K562 (cell line): ENCODE data around the gene DDRGK1. TPM values are rescaled to one million over a fixed set of nuclear protein-coding genes. Genes with fewer than 3 reads are reported as not detected.

Experiments used
- ATAC-seq: fragments of 200-7000 bp; cut with Tn5 transposase; 3 replicates; pipeline ENCODE4 v1.9.1; 2020; ENCODE audit warnings: moderate library complexity
- BruUV-seq: library from RNA; stranded (reverse); fragments of 400-500 nt; replicated peaks from 2 replicates; lab custom pipeline; 2021; lab: Mats Ljungman, UMichigan
- CTCF ChIA-PET: fragments of 300-600 bp; formaldehyde crosslinking; extraction: SDS; loops from one replicate; lab custom pipeline; 2021; ENCODE audit warnings: low intra/inter-chr PET ratio; lab: Yijun Ruan, JAX
- POLR2A ChIA-PET: fragments of 300-600, 350-650 bp; sonication (Branson Sonifier 250); formaldehyde crosslinking; extraction: SDS; loops from one replicate; lab custom pipeline; 2021; ENCODE audit warnings: antibody characterized with exemption, inconsistent platforms; lab: Yijun Ruan, JAX
- DNase-seq, 4 experiments: peaks; one replicate each; pipeline versions ENCODE4 v3.0.0 to v3.0.0-alpha.2; 2011 to 2018; ENCODE audit warnings: low spot score in 3 of 4, mixed read lengths in 3 of 4; ENCODE audit errors: extremely low read depth in 1 of 4
- FAIRE-seq: peaks from 2 replicates; lab custom pipeline; 2011; peaks lifted over from hg19 to GRCh38; lab: Jason Lieb, UNC
- H2AFZ ChIP-seq: 2 replicates; pipeline ENCODE4 v1.6.0; 2011; ENCODE audit warnings: low read depth, low read length, control low read depth, inconsistent platforms
- H3K27ac ChIP-seq: fragments of 200-600 bp; 3 replicates; pipeline ENCODE4 v1.8.0; 2011; ENCODE audit warnings: low read depth, mild to moderate bottlenecking, control low read depth, inconsistent platforms, low read length, moderate library complexity, mixed read lengths; ENCODE audit errors: extremely low read depth
- H3K27me3 ChIP-seq, 2 experiments: fragments of 300-600 bp in 1 of 2; 2 replicates in 1 of 2; 3 replicates in 1 of 2; pipeline versions ENCODE4 v1.6.0 to v1.8.0; 2011; ENCODE audit warnings: inconsistent platforms in 2 of 2, low read length in 2 of 2, mild to moderate bottlenecking in 1 of 2, mixed read lengths in 1 of 2, moderate library complexity in 1 of 2; ENCODE audit not compliant: control insufficient read depth in 2 of 2, insufficient read depth in 2 of 2
- H3K36me3 ChIP-seq: fragments of 300-600 bp; 3 replicates; pipeline ENCODE4 v1.8.0; 2011; ENCODE audit warnings: mild to moderate bottlenecking, low read length, inconsistent platforms; ENCODE audit not compliant: control insufficient read depth, insufficient read depth
- H3K4me1 ChIP-seq, 2 experiments: fragments of 200-600 bp in 1 of 2; replicated peaks in 1 of 2; 2 replicates in 1 of 2; 3 replicates in 1 of 2; pipeline versions ENCODE4 v1.5.1 to v1.8.0; 2011; ENCODE audit warnings: inconsistent platforms in 2 of 2, low read length in 2 of 2, mild to moderate bottlenecking in 1 of 2, mixed read lengths in 1 of 2, moderate library complexity in 1 of 2; ENCODE audit not compliant: control insufficient read depth in 2 of 2, insufficient read depth in 2 of 2
- H3K4me2 ChIP-seq: 2 replicates; pipeline ENCODE4 v1.6.1; 2011; ENCODE audit warnings: low read length, control low read depth, inconsistent platforms, mixed read lengths; ENCODE audit not compliant: insufficient read depth
- H3K4me3 ChIP-seq: fragments of 200-600 bp; sonication (generic), shearing (Covaris generic); 2 replicates; pipeline ENCODE4 v1.5.1; 2016; ENCODE audit warnings: control low read depth, inconsistent platforms
- H3K79me2 ChIP-seq: fragments of 200-600 bp; 3 replicates; pipeline ENCODE4 v1.8.0; 2011; ENCODE audit warnings: low read length, inconsistent platforms; ENCODE audit not compliant: control insufficient read depth, insufficient read depth
- H3K9ac ChIP-seq, 2 experiments: 2 replicates each; pipeline versions ENCODE4 v1.6.0 to v1.6.1; 2011; ENCODE audit warnings: low read depth in 2 of 2, low read length in 2 of 2, control low read depth in 1 of 2, inconsistent platforms in 1 of 2, mild to moderate bottlenecking in 1 of 2, mixed read lengths in 1 of 2; ENCODE audit not compliant: insufficient read depth in 1 of 2
- H3K9me1 ChIP-seq: one replicate; pipeline ENCODE4 v1.6.0; 2011; ENCODE audit warnings: inconsistent platforms, mild to moderate bottlenecking, low read length, moderate library complexity; ENCODE audit not compliant: control insufficient read depth, insufficient read depth
- H3K9me3 ChIP-seq: replicated peaks from 2 replicates; pipeline ENCODE4 v1.5.1; 2011; ENCODE audit warnings: low read depth, low read length, inconsistent platforms; ENCODE audit not compliant: control insufficient read depth, insufficient read depth
- H4K20me1 ChIP-seq: replicated peaks from 2 replicates; pipeline ENCODE4 v1.6.1; 2011; ENCODE audit warnings: low read length, inconsistent platforms, mixed read lengths; ENCODE audit not compliant: control insufficient read depth, insufficient read depth
- HINFP ChIP-seq: fragments of 450-650 bp; conservative IDR thresholded peaks from 2 replicates; pipeline ENCODE4 v1.6.1; 2016; ENCODE audit warnings: missing genetic modification characterization, low read depth, mild to moderate bottlenecking, control low read depth, missing compliant biosample characterization
- KDM1A ChIP-seq, 2 experiments: fragments of 450-650 bp; IDR thresholded peaks; 2 replicates each; pipeline ENCODE4 v1.6.1; 2016; ENCODE audit warnings: mild to moderate bottlenecking in 2 of 2
- RHOXF2B ChIP-seq: fragments of 250-450 bp; sonication (Bioruptor Pico); conservative IDR thresholded peaks from 2 replicates; pipeline ENCODE4 v1.5.1; 2021
- ZBTB5 ChIP-seq: fragments of 450-650 bp; IDR thresholded peaks from 2 replicates; pipeline ENCODE4 v1.6.1; 2017; ENCODE audit warnings: antibody characterized with exemption
- ZHX1 ChIP-seq: fragments of 150-350 bp; conservative IDR thresholded peaks from 2 replicates; pipeline ENCODE4 v1.6.1; 2014; ENCODE audit warnings: low read length
- ZKSCAN1 ChIP-seq: fragments of 150-350 bp; IDR thresholded peaks from 2 replicates; pipeline ENCODE4 v1.6.1; 2016; ENCODE audit warnings: low read depth, low read length
- ZNF197 ChIP-seq: fragments of 200-800 bp; sonication (Bioruptor generic); IDR thresholded peaks from 2 replicates; pipeline ENCODE4 v1.6.1; 2016; ENCODE audit warnings: low read depth, missing genetic modification characterization, missing compliant biosample characterization
- ZNF511 ChIP-seq: sonication (generic); formaldehyde crosslinking; IDR thresholded peaks from 2 replicates; pipeline ENCODE4 v1.8.0; 2022; ENCODE audit warnings: mild to moderate bottlenecking, missing genetic modification reagents
- ZNF57 ChIP-seq: fragments of 450-650 bp; formaldehyde crosslinking; IDR thresholded peaks from 2 replicates; pipeline ENCODE4 v1.4.0; 2020; ENCODE audit warnings: mild to moderate bottlenecking, moderate library complexity
- ZNF584 ChIP-seq: fragments of 200-800 bp; sonication (Bioruptor generic); IDR thresholded peaks from 2 replicates; pipeline ENCODE4 v1.6.1; 2016; ENCODE audit warnings: low read depth, mild to moderate bottlenecking, missing genetic modification characterization, missing compliant biosample characterization
- ZNF592 ChIP-seq: fragments of 450-650 bp; IDR thresholded peaks from 2 replicates; pipeline ENCODE4 v1.6.1; 2017; ENCODE audit warnings: antibody characterized with exemption, mild to moderate bottlenecking
- WGBS: fragments of 100-300 bp; shearing (Covaris generic); methylation state at CpG from one replicate; pipeline ENCODE4 v1.1.6; 2016; ENCODE audit warnings: low coverage, mixed read lengths; ENCODE audit not compliant: insufficient coverage; ENCODE audit errors: missing lambda C conversion rate; 5-methylcytosine and 5-hydroxymethylcytosine counted together
- in situ Hi-C: fragments of 300-500 bp; cut with MboI; formaldehyde crosslinking; loops from 4 replicates; pipeline ENCODE4 v1.15.0; 2018; ENCODE audit warnings: inconsistent platforms, mixed read lengths
- intact Hi-C: fragments of 100-400 bp; cut with micrococcal nuclease; formaldehyde crosslinking; loops from 2 replicates; pipeline ENCODE4 v1.14.2; 2022
- polyA plus RNA-seq, 8 experiments: library from polyadenylated mRNA; depleted of rRNA in 4 of 8; stranded (reverse) in 5 of 8; unstranded in 3 of 8; fragments of >200 nt; fragmentation: Nextera tagmentation in 2 of 8; fragmentation: Illumina TruSeq in 1 of 8; extraction: Ambion mirVana in 2 of 8; extraction: Trizol in 1 of 8; gene quantifications; 2 replicates each; pipeline versions ENCODE4 v1.2.1 to v1.2.3, GENCODE V29; 2011 to 2014; ENCODE audit warnings: inconsistent platforms in 1 of 8, missing spikeins in 1 of 8
- total RNA-seq, 7 experiments: library from RNA; depleted of rRNA in 6 of 7; stranded (reverse); fragments of >200 nt in 6 of 7; fragmentation: Illumina TruSeq in 2 of 7; extraction: Trizol in 2 of 7; gene quantifications; 2 replicates each; pipeline versions ENCODE4 v1.2.1 to v1.2.3, GENCODE V29; 2011 to 2021; ENCODE audit warnings: low replicate concordance in 1 of 7

Gene DDRGK1
- total and polyA plus RNA-seq, 9 of the 15 experiments (the other 6 are each of a cell fraction or from before 2014, with no cell fraction given) = 2.3 to 54.4 (median 29.1) TPM

- Histone ChIP-seq H3K4me3 (no peak overlapping the region), H3K79me2 (no peaks in the 10 kb centered on the region), H4K20me1 (0 out of 2 replicates have a peak, but pooled peaks cover 3% of the 10 kb centered on the region), H3K27ac (no peak overlapping the region), H3K9me1 (no peaks in the 10 kb centered on the region), H2AFZ (no peak overlapping the region), H3K9me3 (no peaks in the 10 kb centered on the region), H3K36me3 (peaks cover 3% of the 10 kb centered on the region; the same call in 1 of the 3 replicates), H3K4me1 (peaks cover 0 to 10% of the 10 kb centered on the region in 2 experiments; a peak in 3 of 5 replicates), H3K4me2 (no peak overlapping the region), H3K9ac (no peak overlapping the region), H3K27me3 (peaks cover 0 to 18% of the 10 kb centered on the region in 2 experiments; a peak in 2 of 5 replicates)
- no peak for ATAC-seq
- intact Hi-C loops = no loop called here
- no peak for DNase-seq
- in situ Hi-C loops = no loop called here
- no peak for FAIRE-seq
- ChIA-PET CTCF (no interaction called here), POLR2A (interaction anchor here (0.6 to 1.2 kb wide), 2 partner anchors 15 to 81 kb away, joined by 3 to 4 read pairs; no protein-coding TSS in a partner anchor)
- BruUV-seq = no TSS peak
- WGBS = 22% methylated on average over 4 of the region's 4 CpGs
- TF ChIP-seq ZBTB5 (no peak), RHOXF2B (CRISPR knock-in tag) (no peak), HINFP (no peak), ZNF511 (CRISPR knock-in tag) (no peak), ZHX1 (no peak), ZNF592 (no peak), ZKSCAN1 (no peak), ZNF57 (no peak), KDM1A (IDR thresholded peaks at IDR 0.05) (no peak), ZNF197 (CRISPR knock-in tag) (no peak), ZNF584 (no peak)
These were observed 43.2 kb upstream of the DDRGK1 start for GRCh38 chr20:3247638-3248037.
